GM12872 (cell line): Measurements from ENCODE around the gene CYB561A3.

Experiments
- CTCF ChIP-seq: IDR thresholded peaks from 3 replicates; pipeline ENCODE4 v1.5.1; 2011; ENCODE audit warnings: low read depth, mild to moderate bottlenecking, low read length, moderate library complexity; ENCODE audit not compliant: insufficient read depth

Gene CYB561A3

DNA sequence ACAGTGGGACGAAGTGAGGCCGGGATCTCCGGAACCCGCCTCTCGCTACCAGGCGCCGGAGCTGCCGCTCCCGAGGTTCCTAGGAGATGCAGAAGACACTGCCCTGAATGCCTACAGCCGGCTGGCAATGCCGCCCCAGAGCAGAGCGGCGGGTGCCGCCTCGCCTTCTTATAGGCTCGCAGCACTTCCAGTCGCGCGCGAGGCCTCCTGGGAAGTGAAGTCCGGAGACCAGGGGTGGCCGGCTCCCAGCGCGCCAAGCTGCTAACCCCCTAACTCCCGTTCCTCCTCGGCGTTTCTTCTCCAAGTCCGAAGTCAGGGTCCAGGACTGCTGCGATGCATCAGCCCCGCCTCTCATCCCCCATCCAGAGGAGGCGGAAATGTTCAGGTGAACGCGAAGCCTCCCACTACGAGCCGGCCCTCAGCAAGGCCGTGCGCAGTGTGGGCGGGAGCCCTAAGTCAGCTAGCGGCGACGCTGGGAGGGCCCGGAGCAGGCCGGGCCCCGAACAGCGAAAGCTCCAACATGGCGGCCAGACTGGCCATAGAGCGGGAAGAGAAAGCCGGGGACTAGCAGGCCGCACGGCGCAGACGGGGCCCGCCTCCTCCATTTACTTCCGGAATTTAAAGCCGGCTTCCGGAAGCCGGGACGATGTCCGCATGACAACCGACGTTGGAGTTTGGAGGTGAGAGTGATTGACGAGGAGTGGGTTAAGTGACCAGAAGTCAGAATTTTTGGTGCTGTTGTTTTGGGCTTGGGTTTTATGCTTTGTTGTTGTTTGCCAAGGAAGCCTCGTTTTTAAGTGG is at the start of gene CYB561A3, which contains the start of gene TMEM138:
Gene CYB561A3, minus strand, starts transcription at position 142 of the 801 bp plus-strand sequence. CDS start 5,169 bp downstream, outside the sequence.
Gene TMEM138, plus strand, starts transcription at position 634 of the 801 bp plus-strand sequence. CDS start 2,017 bp downstream, outside the sequence.
- no peak for TF ChIP-seq CTCF

- no peak for TF ChIP-seq CTCF
Observed at GRCh38 chr11:61406991-61407728, 45.5 kb upstream of the CYB561A3 start.

DNA sequence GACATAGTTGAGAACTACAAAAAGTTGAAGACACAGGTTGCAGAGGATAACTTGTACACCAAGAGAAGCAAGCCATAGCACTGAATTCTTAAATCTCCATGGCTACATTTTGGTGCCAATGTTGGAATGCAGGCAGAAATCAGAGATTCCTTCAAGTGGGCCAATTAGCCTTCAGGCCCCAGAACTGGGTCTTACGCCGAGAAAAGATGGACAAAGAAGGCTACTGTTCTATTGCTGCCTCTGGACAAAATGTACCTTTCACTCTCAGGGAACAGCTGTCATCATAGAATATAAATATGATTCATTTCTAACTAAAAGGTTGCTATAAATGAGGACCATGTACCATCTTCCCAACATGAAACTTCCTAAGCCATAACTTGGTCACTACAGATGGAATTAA is 44.4 kb upstream of the CYB561A3 start:
- no peak for TF ChIP-seq CTCF

DNA sequence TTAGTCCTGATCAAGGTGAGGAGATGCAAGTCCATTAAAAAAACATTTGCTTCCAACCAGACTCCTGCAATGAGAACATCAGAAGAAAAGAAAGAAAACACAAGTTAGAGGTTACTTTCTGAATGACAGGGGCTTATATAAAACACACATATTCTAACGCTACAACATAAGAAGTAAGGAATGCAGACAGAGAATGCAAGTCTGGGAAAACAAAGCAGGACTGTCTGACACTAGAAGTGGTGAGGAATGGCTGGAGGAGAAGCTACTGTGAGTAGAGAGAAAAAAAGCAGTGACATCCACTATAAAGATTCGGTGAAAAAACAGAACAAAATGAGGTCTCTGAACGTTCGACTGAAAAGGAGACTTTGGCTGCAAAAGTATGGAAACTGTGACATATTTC is 43.0 kb upstream of the CYB561A3 start:
- no peak for TF ChIP-seq CTCF

- no peak for TF ChIP-seq CTCF
Observed at GRCh38 chr11:61404103-61404502, 42.4 kb upstream of the CYB561A3 start.

GRCh38 chr11:61403658-61404057 is 42.0 kb upstream of the CYB561A3 start:
- TF ChIP-seq CTCF = no peak

- no peak for TF ChIP-seq CTCF
Observed at GRCh38 chr11:61401573-61401972, 39.9 kb upstream of the CYB561A3 start.
